Iris pigment epithelial cell (primary cell): ENCODE results near the gene ATP6AP1.

Source experiments
- DNase-seq: peaks from one replicate; pipeline ENCODE4 v3.0.0-alpha.2; 2011; ENCODE audit warnings: low read depth

The ATP6AP1 gene

DNA sequence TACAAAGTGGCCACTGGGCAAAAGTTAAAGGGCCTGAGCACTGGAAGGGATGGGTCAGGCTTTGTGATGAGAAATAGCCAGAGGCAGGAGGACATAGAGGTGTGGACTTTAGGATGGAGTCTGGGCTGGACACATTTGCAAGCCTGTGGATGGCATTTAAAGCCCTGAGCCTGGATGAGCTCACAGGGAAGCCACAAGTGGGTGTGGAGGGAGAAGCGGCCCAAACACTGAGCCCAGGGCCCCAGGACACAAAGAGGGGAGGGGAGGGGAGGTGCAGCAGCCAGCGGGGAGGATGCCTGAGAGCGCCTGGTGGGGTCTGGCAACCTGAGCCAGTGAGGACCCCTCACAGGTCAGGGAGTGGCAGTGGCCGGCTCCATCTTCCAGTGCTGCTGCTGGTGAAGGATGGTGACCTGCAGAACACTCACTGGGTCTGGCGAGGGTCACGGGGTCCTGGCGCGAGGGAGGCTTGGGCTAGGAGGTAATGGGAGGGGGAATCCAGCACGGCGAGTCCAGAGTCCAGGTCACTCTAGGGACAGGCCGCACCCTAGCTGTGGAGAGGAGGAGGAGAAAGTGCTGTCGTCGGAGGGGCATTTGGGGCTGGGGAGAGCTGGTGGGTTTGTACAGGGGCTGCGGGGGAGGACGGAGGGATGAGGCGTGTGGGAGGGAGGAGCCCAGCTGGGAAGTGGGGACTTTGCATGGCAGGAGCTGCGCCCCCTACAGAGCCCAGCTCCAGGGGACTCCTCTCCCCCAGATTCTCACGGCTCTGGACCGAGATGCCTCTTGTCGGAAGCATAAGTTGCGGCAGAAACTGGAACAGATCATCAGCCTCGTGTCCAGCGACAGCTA is 43.6 kb downstream of the ATP6AP1 start:
- no peak for DNase-seq

DNA sequence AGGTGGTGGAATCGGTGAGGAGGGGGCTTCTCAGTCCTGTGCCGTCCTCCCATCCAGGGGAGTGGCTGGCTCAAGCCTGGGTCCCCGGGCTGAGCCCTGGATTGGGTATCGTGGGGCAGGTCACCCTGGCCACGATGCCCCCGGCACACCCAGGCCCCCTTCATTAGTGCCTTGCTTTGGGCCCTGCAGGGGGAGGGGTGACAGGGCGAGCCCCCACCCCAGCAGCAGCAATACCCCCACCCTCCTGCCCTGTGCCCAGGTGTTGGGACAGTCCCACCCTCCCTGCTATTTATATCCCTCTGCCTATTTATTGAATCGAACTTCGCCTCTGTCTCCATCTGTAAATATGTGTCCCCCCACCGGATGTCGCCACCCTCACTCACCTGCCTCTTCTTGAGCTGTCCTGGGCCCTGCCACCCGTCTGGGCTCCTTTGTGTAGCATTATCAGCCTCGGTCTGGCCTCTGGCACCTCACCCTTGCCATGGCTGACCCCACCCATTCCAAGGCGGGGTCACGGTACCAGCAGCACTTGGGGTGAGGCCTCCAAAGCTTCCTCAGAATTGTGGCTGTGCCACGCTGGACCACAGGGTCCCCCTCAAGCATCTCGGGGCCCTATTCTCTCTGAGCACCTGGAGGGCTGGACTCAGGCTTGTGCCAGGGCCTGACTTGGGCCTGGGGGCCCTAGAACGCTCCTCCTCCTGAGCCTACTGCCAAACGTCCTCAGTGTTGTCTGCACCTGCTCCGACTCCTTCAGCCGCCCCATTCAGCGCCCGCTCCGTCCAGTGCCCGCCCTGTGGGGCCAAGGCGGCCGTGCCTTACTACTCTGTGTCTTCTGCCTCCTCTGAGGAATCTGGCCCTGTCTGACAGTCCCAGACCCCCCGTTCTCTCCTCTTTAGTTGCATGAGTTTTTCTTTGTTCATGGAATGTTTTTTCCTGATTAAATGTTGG is 44.5 kb downstream of the ATP6AP1 start:
- DNase-seq = no peak

DNA sequence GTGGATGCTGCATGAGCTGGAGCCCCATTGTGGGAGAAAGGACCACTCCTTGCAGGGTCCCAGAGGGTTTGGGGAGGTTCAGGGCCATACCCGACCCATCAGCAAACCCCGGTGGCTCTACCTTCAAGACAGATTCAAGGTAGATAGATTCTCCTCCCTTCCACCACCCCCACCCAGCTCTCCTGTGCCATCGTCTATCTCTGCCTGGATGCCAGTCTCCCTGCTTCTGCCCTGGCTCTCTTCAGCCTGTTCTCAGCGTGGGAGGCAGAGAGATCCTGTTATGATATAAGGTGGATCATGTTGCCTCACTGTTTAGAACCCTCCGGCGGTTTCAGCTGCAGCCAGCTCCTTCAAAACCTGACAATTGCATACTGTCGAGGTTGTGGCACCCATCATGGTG is 45.2 kb downstream of the ATP6AP1 start:
- DNase-seq = no peak

DNA sequence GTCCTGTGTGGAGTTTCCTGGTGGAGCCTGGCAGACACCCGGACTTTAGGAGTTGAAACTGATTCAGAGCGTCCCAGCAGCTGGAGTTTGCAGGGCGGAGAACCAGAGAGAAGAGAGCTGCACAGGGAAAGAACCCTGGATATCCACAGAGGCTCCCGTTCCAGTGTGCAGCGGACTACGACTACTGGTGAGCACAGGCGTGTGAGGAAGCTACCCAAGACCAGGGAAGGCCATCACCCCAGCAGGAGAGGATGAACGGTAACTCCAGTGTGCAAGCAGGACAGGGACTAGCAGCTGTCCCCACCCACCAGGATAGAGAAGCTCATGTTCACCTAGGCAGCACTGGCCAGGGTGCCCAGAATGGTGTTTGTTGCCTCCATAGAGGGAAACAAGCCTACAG is 48.3 kb downstream of the ATP6AP1 start:
- no peak for DNase-seq

DNA sequence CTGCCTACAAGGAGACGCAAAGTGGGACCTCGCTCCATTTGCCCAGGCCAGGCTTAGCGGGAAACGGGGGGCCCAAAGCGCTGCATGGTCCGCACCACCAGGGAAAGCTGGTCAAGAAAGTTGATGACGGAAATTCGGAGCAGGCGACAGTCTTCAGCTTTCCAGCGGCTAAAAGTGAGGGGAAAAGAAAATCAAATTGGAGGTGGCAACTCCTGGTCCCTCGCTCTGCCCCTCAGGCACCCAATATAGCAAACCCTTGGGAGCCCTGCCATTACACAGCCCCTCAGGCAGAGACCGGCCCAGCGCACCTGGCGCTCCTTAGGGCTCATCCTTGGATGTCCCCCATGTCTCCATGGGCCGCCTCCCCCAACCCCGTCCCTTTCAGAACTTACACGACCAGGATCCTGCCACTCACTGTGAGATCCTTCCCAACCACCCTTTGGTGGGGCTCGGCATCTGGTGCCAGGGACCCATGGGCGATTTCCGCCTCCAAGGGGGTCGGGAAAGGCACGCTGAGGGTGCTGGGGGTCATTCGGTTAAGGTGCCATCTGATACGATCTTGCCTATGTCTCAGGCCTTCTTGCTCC is 49.5 kb downstream of the ATP6AP1 start:
- DNase-seq = no peak

DNA sequence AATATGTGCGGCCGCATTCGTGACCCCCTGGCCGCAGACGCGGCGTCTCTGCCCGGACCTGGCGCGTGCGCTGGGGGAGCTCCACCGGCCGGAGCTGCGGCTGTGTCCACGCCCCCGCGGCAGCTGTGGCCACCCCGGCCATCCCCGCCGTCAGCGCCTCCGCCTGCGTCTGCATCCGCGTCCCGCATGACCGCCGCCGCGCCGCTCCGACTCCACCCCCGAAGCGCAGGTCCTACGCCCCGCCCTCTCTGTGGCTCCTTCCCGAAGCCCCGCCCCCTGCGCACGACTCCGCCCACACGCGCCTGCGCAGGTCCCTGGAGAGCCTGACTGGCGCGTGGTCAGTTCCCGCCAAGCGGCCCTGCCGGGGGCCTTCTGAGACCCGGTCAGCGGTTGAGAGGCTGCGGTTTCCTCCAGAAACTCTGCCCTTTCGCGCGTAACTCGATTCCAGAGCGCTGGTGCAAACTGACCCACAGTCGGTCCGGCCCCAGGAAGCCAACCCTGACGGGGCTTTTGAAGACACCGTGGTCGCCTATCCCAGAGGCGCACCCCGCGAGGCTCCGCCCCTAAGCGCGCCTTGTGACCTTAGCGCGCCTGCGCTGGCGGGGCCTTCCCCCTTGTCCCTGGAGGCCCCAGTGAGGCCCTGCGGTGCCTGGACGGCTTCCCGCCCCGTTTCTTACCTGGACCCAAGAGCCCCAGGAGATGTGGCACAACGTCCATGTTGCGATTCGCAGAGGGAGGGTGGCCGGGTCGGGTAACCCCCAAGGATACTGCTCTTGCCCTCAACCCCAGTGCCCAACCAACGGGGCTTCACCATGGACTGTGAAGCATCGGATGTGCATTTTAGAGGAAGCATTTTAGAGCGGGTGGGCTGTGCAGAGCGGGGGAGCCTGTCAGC is 50.5 kb downstream of the ATP6AP1 start, which contains the start of gene LAGE3:
Gene LAGE3, minus strand, starts transcription at position 554 of the 895 bp plus-strand sequence. Its CDS starts 366 bp downstream, at position 188.
- peak; percentile 89 for DNase-seq

DNA sequence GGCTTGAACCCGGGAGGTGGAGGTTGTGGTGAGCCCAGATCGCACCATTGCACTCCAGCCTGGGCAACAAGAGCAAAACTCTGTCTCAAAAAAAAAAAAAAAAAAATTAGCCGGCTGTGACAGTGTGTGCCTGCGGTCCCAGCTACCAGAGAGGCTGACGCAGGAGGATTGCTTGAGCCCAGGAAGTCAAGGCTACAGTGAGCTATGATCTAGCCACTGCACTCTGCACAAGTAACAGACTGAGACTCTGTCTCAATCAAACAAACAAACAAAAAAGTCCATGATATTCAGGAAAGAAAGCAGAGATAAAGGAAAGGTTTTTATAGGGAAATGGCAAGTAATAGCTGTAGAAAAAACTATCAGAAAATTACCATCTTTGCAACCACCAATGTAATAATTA is 52.7 kb downstream of the ATP6AP1 start:
- no peak for DNase-seq

DNA sequence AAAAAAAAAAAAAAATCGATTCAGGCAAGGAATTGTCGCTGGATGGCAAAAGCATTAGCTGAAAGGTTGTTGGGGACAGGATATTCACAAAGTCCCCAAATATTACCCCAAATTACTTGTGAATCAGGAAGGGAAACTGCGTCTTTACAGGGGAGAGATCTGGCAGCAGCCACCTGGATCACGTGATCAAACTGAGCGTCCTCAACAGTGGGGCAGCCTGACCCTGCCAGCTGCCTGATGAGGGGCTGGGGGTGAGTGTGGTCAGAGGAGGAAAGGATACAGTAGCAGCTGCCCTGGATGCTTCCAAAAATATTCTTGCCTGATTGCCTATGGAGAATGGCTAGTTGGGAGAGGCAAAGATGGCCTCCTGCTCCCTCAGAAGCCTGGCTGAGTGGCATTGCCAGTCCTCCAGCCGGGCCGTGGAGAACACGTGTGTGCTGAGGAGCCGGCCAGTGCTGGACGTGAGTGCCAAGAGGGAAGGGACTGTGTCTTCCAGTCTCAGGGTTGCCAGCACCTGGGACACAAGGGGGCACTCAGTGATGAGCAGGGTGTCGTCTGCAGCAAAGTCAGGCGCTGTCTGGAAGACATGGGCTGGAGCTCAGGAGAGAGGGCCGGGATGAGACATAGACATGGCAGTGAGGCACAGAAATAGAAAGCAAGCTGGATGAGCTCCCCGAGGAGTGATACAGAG is 53.6 kb downstream of the ATP6AP1 start:
- DNase-seq = no peak

DNA sequence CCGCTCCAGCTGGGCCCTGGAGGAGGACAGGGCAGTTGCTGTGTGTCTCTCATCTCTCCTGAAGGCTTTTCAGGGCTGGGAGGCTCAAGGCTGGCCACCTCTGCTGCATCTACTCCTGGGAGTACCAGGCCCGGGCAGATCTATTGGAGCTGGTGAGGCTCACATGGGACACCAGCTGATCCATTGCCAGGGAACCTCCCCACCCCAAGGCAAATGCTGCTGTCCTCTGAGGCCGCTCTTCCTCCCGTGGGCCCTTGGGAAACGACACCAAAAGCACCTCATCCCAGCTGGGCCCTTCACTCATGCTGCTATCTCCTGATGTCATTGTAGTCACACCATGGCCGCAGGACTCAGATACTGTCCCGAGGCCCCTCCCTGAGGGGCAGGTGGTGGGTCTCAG is 54.3 kb downstream of the ATP6AP1 start:
- no peak for DNase-seq

DNA sequence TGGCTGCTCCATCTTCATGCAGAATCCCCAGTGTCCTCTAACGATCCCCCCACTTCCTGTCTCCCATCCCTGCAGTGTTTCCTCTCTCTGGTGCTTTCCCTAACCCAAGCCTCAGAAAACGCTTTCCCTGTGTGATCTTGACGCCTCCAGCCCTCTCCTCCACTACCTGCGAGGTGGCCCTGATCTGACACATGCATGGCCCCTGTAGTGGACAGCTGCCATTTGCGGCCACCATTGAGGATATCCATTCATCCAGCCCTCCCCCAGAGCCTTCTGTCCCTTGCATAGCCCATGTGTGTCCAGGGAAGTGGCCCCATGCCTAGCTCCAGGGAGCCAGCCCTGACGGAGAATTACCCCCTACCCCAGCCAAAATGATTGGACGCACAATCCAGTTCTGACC is 54.8 kb downstream of the ATP6AP1 start:
- DNase-seq = no peak

DNA sequence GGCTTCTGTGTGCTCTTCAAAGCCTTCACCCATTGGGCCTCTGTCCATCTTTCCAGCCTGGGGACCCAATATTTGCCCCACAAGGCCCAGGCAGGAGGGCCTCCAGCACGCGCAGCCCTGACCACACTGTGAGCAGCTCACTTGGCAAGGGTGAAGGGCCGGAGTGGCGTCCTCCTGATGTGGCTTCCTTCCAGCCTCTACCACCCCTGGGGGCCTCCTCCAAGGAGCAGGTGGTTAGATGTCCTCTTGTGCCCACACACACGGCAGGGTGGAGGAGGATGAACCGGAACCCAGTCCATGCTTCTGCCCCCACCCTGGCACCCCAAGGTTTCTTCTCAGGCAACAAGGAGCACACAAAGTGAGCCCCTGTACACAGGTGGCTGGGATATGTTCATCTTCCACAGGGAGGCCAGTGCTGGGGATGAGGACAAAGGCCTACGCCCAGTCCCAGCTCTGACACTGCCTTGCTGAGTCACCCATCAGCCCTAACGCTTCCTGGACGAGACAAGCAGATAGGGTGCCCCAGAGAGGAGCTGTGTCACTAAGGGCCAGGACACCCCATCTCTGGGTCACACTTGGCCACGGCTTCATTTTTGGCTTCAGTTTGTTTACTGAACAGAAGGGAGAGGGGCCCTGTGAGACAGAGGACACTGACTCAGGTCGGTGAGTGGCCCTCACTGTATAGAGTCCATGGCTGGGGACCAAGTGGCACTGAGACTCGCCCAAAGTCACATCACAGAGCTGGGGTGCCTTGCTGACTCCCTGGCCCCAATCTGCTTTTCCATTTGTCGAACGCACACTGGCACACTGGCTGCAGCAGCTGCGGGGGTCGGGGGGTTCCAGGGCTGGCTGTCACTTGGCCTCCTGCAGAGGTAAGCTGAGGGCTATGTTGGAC is 56.0 kb downstream of the ATP6AP1 start:
- DNase-seq = no peak

DNA sequence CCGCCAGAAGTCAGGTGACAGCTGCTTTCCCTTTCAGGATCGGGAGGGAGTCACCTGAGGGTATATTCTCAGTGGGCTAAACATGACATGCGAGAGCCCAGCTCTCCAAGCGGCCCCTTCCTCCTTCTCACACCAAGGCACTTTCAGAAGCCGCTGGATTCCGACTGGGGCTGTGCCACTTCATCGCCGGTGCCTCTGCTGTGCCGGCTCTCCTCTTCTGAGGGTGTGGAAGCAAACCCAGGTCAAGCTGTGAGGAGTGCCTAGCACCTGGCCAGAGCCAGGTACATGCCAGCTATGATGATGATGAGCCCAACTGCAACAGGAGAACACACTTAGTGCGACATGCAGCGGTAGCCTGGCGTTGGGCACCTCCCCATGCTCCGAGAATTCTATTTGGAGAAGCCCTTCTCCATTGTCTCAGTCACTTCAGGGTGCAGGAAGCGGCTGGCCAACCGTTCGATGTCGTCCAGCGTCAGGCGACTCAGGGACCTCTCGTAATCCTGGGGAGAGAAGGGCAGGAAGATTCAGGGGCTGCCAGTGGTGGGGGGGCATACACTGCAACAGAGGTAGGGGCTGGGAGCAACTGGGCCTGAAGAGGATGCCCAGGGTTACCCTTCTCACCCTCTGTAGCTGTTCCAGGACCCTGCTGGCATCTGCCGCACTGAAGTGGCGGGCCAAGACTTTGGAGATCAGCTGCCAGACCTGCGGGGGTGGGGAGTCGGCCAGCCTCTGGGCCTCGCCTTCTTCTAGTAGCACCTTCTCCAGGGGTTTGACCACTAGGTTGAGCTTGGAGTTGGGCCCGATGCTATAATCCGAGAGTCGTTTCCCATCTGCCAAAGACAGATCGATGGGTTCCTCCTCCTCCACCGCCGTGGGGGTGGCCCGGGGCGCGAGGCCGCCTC is 56.9 kb downstream of the ATP6AP1 start:
- DNase-seq = no peak

DNA sequence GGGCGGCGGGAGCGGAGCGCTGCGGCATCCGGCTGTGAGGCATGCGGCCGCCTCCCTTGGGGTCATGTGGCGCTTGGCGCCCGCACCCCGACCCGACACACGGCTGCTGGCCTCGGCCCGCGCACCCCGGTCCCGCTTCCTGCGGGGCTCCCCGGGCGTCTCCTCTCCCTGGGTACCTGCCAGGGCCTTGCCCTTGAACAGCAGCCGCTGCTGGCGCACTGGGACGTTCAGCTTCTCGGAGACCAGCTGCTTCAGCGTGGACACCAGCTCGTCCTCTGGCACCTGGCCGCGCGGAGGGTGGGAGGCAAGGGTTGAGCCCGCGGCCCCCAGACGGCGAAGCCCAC is 57.5 kb downstream of the ATP6AP1 start:
- DNase-seq = no peak
